Measurements from ENCODE around the gene KNOP1.
A peak's percentile ranks its signal among the peaks of the same experiment; 100 is the strongest.

Gene KNOP1

DNA sequence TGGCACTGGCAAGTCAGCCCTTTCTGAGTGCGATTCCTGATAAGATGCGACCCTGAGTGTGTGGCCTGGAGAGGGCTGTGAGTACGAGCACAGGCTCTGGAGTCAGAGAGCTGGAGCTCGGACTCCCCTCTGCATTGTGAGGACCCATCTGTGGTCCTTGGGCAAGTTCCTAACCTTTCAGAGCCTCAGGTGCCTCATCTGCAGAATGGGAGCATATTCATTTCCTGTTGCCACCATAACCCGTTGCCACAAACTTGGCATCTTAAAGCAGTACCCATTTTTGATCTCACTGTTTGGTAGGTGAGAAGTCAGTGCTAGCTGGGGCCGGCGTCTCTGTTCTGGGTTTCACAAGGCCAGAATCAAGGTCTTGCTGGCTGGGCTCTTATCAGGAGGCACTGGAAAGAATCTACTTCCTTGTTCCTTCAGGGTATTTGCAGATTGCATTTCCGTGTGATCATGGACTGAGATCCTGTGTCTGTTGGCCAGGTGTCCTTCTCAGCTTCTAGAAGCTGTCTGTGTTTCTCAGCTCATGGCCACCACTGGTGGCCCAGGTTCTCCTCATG lies 20.2 kb downstream of the KNOP1 start:
- H3K79me2 ChIP-seq (ENCODE audit: insufficient read depth, low read length), result peaks cover 5% of the 10 kb centered on the region; the same call in 1 of the 2 replicates
- H3K9me3 ChIP-seq (ENCODE audit: insufficient read depth, low read length, severe bottlenecking), result no peaks in the 10 kb centered on the region
- peaks cover 25% of the 10 kb centered on the region for H3K4me1 ChIP-seq (ENCODE audit: insufficient read depth, low read length)
- H3K9ac ChIP-seq (ENCODE audit: low read depth, low read length), result no peak overlapping the region
- no peak for DNase-seq
- no peak for ATAC-seq (ENCODE audit: insufficient read depth, low read depth)
- peaks cover 45% of the 10 kb centered on the region for H4K20me1 ChIP-seq (ENCODE audit: insufficient read depth, low read length)
- no peaks in the 10 kb centered on the region for H3K27me3 ChIP-seq (ENCODE audit: insufficient read depth, low read length, poor library complexity)
- no peak overlapping the region for H3K4me3 ChIP-seq (ENCODE audit: low read depth in 1 of 2, low read length in 2 of 2)
- H3K36me3 ChIP-seq (ENCODE audit: insufficient read depth, low read length), result peaks cover 63% of the 10 kb centered on the region
- peak overlapping the region; percentile 43; the same call in 1 of the 2 replicates for H3K27ac ChIP-seq (ENCODE audit: low read length)
- TF ChIP-seq, protein P1, sequence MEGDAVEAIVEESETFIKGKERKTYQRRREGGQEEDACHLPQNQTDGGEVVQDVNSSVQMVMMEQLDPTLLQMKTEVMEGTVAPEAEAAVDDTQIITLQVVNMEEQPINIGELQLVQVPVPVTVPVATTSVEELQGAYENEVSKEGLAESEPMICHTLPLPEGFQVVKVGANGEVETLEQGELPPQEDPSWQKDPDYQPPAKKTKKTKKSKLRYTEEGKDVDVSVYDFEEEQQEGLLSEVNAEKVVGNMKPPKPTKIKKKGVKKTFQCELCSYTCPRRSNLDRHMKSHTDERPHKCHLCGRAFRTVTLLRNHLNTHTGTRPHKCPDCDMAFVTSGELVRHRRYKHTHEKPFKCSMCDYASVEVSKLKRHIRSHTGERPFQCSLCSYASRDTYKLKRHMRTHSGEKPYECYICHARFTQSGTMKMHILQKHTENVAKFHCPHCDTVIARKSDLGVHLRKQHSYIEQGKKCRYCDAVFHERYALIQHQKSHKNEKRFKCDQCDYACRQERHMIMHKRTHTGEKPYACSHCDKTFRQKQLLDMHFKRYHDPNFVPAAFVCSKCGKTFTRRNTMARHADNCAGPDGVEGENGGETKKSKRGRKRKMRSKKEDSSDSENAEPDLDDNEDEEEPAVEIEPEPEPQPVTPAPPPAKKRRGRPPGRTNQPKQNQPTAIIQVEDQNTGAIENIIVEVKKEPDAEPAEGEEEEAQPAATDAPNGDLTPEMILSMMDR (IDR thresholded peaks at IDR 0.05; ENCODE audit: borderline replicate concordance, extremely low read depth, low read length, poor library complexity, severe bottlenecking), result no peak
- TF ChIP-seq EZH2 (IDR thresholded peaks at IDR 0.05; ENCODE audit: borderline replicate concordance, low read depth, low read length, severe bottlenecking), result no peak
- H2AFZ ChIP-seq (ENCODE audit: low read depth, low read length), result no peak overlapping the region
- H3K4me2 ChIP-seq (ENCODE audit: insufficient read depth, low read length), result no peak overlapping the region

GRCh38 chr16:19696961-19697360 lies 21.1 kb downstream of the KNOP1 start:
- DNase-seq (peak; percentile 33), ATAC-seq (ENCODE audit: insufficient read depth, low read depth) (0 out of 3 replicates have a peak, but pooled peaks have one; percentile 36)
- Histone ChIP-seq H3K27ac (ENCODE audit: low read length) (peak overlapping the region; percentile 32), H3K4me2 (ENCODE audit: insufficient read depth, low read length) (peak overlapping the region; percentile 30; the same call in 1 of the 2 replicates), H3K79me2 (ENCODE audit: insufficient read depth, low read length) (peaks cover 5% of the 10 kb centered on the region; the same call in 1 of the 2 replicates), H3K36me3 (ENCODE audit: insufficient read depth, low read length) (peaks cover 62% of the 10 kb centered on the region), H3K4me3 (ENCODE audit: low read depth in 1 of 2, low read length in 2 of 2) (no peak overlapping the region), H3K9ac (ENCODE audit: low read depth, low read length) (0 out of 2 replicates have a peak overlapping the region, but pooled peaks have one; percentile 11), H3K9me3 (ENCODE audit: insufficient read depth, low read length, severe bottlenecking) (no peaks in the 10 kb centered on the region), H3K27me3 (ENCODE audit: insufficient read depth, low read length, poor library complexity) (no peaks in the 10 kb centered on the region), H4K20me1 (ENCODE audit: insufficient read depth, low read length) (peaks cover 45% of the 10 kb centered on the region), H3K4me1 (ENCODE audit: insufficient read depth, low read length) (peaks cover 25% of the 10 kb centered on the region), H2AFZ (ENCODE audit: low read depth, low read length) (no peak overlapping the region)
- TF ChIP-seq, protein P1 (IDR thresholded peaks at IDR 0.05; ENCODE audit: borderline replicate concordance, extremely low read depth, low read length, poor library complexity, severe bottlenecking), result no peak
- TF ChIP-seq EZH2 (IDR thresholded peaks at IDR 0.05; ENCODE audit: borderline replicate concordance, low read depth, low read length, severe bottlenecking), result no peak

DNA sequence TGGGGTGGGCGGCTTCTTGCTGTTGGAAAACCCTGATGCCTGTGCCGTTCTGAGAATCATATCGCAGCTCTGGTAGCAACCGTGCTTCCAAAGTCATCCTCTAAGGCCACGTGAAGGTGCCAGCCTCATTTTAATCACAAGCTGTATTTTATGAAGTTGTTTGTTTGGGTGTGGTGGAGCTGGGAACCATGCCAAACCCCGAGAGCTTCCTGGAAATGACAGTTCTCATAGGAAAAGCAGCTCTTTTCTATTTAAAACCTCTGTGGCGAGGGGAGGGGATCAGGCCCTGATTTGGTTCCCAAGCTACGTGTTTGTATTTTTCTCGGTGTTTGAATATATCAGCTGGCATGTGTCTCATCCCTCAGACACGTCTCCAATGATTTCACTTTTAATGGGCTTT lies 21.7 kb downstream of the KNOP1 start:
- Histone ChIP-seq H3K9me3 (ENCODE audit: insufficient read depth, low read length, severe bottlenecking) (no peaks in the 10 kb centered on the region), H3K4me2 (ENCODE audit: insufficient read depth, low read length) (peak overlapping the region; percentile 30; the same call in 1 of the 2 replicates), H3K4me1 (ENCODE audit: insufficient read depth, low read length) (peaks cover 25% of the 10 kb centered on the region), H3K9ac (ENCODE audit: low read depth, low read length) (0 out of 2 replicates have a peak overlapping the region, but pooled peaks have one; percentile 11), H2AFZ (ENCODE audit: low read depth, low read length) (no peak overlapping the region), H3K79me2 (ENCODE audit: insufficient read depth, low read length) (peaks cover 5% of the 10 kb centered on the region; the same call in 1 of the 2 replicates), H3K36me3 (ENCODE audit: insufficient read depth, low read length) (peaks cover 62% of the 10 kb centered on the region), H3K27ac (ENCODE audit: low read length) (peak overlapping the region; percentile 50), H4K20me1 (ENCODE audit: insufficient read depth, low read length) (peaks cover 45% of the 10 kb centered on the region), H3K27me3 (ENCODE audit: insufficient read depth, low read length, poor library complexity) (no peaks in the 10 kb centered on the region), H3K4me3 (ENCODE audit: low read depth in 1 of 2, low read length in 2 of 2) (no peak overlapping the region)
- DNase-seq (peak; percentile 86), ATAC-seq (ENCODE audit: insufficient read depth, low read depth) (peak; percentile 84)
- no peak for TF ChIP-seq EZH2 (IDR thresholded peaks at IDR 0.05; ENCODE audit: borderline replicate concordance, low read depth, low read length, severe bottlenecking)
- TF ChIP-seq, protein P1 (IDR thresholded peaks at IDR 0.05; ENCODE audit: borderline replicate concordance, extremely low read depth, low read length, poor library complexity, severe bottlenecking), result peak; percentile 13

All from DND-41 (cell line).